ENCODE results near the gene MRPL20. TPM values are rescaled to one million over a fixed set of nuclear protein-coding genes. Genes with fewer than 3 reads are reported as not detected.
"Not testable (repeated sequence)": the region's sequence is repeated elsewhere in the genome, so short reads cannot be mapped to it uniquely, and the experiment has no call there.

Gene MRPL20
- total and polyA plus RNA-seq, 2 donors (not counting 3 experiments of a cell fraction or from before 2014, with no cell fraction given), result 134 to 152 TPM

DNA sequence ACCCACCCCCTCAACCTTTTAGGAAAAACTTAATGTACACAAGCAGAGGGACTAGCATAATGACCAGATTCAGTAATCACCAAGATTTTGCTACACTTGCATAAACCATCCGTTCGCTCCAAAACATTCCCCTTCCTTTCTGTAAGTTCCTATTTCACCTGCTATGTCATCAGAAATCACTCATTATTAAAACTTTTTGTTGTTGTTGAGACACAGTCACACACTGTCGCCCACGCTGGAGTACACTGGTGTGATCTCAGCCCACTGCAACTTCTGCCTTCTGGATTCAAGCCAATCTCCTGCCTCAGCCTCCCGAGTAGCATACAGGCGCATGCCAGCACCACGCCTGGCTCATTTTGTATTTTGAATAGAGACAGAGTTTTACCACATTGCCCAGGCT lies 3.4 kb downstream of the MRPL20 start:
- ChIA-PET POLR2A (no interaction called here), CTCF (interaction anchor here (2.0 kb wide), 1 partner anchor 36 kb away, joined by 23 read pairs; no protein-coding TSS in a partner anchor)
- no peak for TF ChIP-seq POLR2AphosphoS5 (IDR thresholded peaks at IDR 0.05; ENCODE audit: insufficient read depth, low read depth, low read length)
- TF ChIP-seq EZH2 (IDR thresholded peaks at IDR 0.05; ENCODE audit: borderline replicate concordance, low read depth, low read length, severe bottlenecking), result no peak
- no peak for TF ChIP-seq POLR2A (IDR thresholded peaks at IDR 0.05; ENCODE audit: low read depth, low read length)
- no peak for TF ChIP-seq JUN (IDR thresholded peaks at IDR 0.05; ENCODE audit: borderline replicate concordance, insufficient read depth, insufficient read length, low read depth)
- TF ChIP-seq, protein P1, sequence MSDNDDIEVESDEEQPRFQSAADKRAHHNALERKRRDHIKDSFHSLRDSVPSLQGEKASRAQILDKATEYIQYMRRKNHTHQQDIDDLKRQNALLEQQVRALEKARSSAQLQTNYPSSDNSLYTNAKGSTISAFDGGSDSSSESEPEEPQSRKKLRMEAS (IDR thresholded peaks at IDR 0.05; ENCODE audit: insufficient read depth, insufficient read length), result no peak
- TF ChIP-seq, protein P2, sequence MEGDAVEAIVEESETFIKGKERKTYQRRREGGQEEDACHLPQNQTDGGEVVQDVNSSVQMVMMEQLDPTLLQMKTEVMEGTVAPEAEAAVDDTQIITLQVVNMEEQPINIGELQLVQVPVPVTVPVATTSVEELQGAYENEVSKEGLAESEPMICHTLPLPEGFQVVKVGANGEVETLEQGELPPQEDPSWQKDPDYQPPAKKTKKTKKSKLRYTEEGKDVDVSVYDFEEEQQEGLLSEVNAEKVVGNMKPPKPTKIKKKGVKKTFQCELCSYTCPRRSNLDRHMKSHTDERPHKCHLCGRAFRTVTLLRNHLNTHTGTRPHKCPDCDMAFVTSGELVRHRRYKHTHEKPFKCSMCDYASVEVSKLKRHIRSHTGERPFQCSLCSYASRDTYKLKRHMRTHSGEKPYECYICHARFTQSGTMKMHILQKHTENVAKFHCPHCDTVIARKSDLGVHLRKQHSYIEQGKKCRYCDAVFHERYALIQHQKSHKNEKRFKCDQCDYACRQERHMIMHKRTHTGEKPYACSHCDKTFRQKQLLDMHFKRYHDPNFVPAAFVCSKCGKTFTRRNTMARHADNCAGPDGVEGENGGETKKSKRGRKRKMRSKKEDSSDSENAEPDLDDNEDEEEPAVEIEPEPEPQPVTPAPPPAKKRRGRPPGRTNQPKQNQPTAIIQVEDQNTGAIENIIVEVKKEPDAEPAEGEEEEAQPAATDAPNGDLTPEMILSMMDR (IDR thresholded peaks at IDR 0.05; ENCODE audit: extremely low read depth in 1 of 2, insufficient read depth in 1 of 2, low read depth in 1 of 2, low read length in 2 of 2), result no peak
- TF ChIP-seq MYC (IDR thresholded peaks at IDR 0.05; ENCODE audit: low read depth, low read length), result no peak
- TF ChIP-seq GATA2 (IDR thresholded peaks at IDR 0.05; ENCODE audit: insufficient read depth, insufficient read length, low read depth, low read length), result no peak
- TF ChIP-seq FOS (IDR thresholded peaks at IDR 0.05; ENCODE audit: borderline replicate concordance, insufficient read depth, low read length), result no peak
- Histone ChIP-seq H3K79me2 (ENCODE audit: control insufficient read depth, insufficient read depth, low read length) (peaks cover 61% of the 10 kb centered on the region), H3K9me3 (replicated peaks; ENCODE audit: control insufficient read depth, insufficient read depth, low read length) (no peaks in the 10 kb centered on the region), H3K27me3 (ENCODE audit: control insufficient read depth in 2 of 2, insufficient read depth in 2 of 2, low read length in 2 of 2) (no peaks in the 10 kb centered on the region), H3K4me1 (ENCODE audit: control insufficient read depth, extremely low read depth, insufficient read depth, low read length) (peaks cover 20% of the 10 kb centered on the region), H3K4me3 (replicated peaks in 1 of 3; ENCODE audit: insufficient read depth in 1 of 3, low read depth in 1 of 3, low read length in 3 of 3) (no peak overlapping the region), H2AFZ (ENCODE audit: low read depth, low read length) (no peak overlapping the region), H3K4me2 (ENCODE audit: insufficient read depth, low read length) (no peak overlapping the region), H3K9ac (replicated peaks; ENCODE audit: extremely low read depth, insufficient read depth, low read length) (no peak overlapping the region), H3K9me1 (replicated peaks; ENCODE audit: control insufficient read depth, extremely low read depth, insufficient read depth, low read length) (no peaks in the 10 kb centered on the region), H4K20me1 (replicated peaks; ENCODE audit: control insufficient read depth, extremely low read depth, insufficient read depth, low read length) (no peaks in the 10 kb centered on the region), H3K27ac (ENCODE audit: insufficient read depth, low read depth, low read length) (no peak overlapping the region), H3K36me3 (ENCODE audit: control insufficient read depth in 2 of 2, extremely low read depth in 1 of 2, insufficient read depth in 2 of 2, low read length in 2 of 2) (peaks cover 9 to 25% of the 10 kb centered on the region in 2 experiments)
- no TSS peak for BruUV-seq (replicated peaks)
- FAIRE-seq (no peak), DNase-seq (ENCODE audit: low read depth, low spot score) (no peak)
- dilution Hi-C loops (cut with MboI; ENCODE audit: extremely low pct_ligation_motif_present, low sequenced_read_pairs) (no loop called here), intact Hi-C loops (cut with micrococcal nuclease) (no loop called here)

DNA sequence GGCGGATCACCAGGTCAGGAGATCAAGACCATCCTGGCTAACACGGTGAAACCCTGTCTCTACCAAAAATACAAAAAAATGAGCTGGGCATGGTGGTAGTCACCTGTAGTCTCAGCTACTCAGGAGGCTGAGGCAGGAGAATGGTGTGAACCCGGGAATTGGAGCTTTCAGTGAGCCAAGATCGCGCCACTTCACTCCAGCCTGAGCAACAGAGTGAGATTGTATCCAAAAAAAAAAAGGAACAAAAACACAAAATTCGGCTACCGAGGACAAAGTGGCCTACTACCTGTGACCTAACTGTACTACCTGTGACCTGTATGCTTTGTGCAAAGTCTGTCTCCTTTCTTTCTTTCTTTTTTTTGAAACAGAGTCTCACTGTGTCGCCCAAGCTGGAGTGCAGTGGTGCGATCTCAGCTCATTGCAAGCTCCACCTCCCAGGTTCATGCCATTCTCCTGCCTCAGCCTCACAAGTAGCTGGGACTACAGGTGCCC lies 4.1 kb downstream of the MRPL20 start:
- H3K79me2 ChIP-seq (ENCODE audit: control insufficient read depth, insufficient read depth, low read length), result peaks cover 62% of the 10 kb centered on the region
- intact Hi-C loops (cut with micrococcal nuclease); H3K27me3 ChIP-seq (ENCODE audit: control insufficient read depth in 2 of 2, insufficient read depth in 2 of 2, low read length in 2 of 2); dilution Hi-C loops (cut with MboI; ENCODE audit: extremely low pct_ligation_motif_present, low sequenced_read_pairs); H3K4me2 ChIP-seq (ENCODE audit: insufficient read depth, low read length); H2AFZ ChIP-seq (ENCODE audit: low read depth, low read length); H3K4me3 ChIP-seq (replicated peaks in 1 of 3; ENCODE audit: insufficient read depth in 1 of 3, low read depth in 1 of 3, low read length in 3 of 3); BruUV-seq (replicated peaks); DNase-seq (ENCODE audit: low read depth, low spot score); H3K9me1 ChIP-seq (replicated peaks; ENCODE audit: control insufficient read depth, extremely low read depth, insufficient read depth, low read length); H3K9me3 ChIP-seq (replicated peaks; ENCODE audit: control insufficient read depth, insufficient read depth, low read length); FAIRE-seq; H4K20me1 ChIP-seq (replicated peaks; ENCODE audit: control insufficient read depth, extremely low read depth, insufficient read depth, low read length); H3K27ac ChIP-seq (ENCODE audit: insufficient read depth, low read depth, low read length); H3K9ac ChIP-seq (replicated peaks; ENCODE audit: extremely low read depth, insufficient read depth, low read length): not testable (repeated sequence)
- peaks cover 9 to 25% of the 10 kb centered on the region in 2 experiments for H3K36me3 ChIP-seq (ENCODE audit: control insufficient read depth in 2 of 2, extremely low read depth in 1 of 2, insufficient read depth in 2 of 2, low read length in 2 of 2)
- peaks cover 18% of the 10 kb centered on the region for H3K4me1 ChIP-seq (ENCODE audit: control insufficient read depth, extremely low read depth, insufficient read depth, low read length)
- CTCF ChIA-PET, result interaction anchor here (0.9 to 2.0 kb wide), 9 partner anchors 12 to 102 kb away, joined by 3 to 23 read pairs (median 5); partner anchors contain the start of genes AURKAIP1 and VWA1
- POLR2A ChIA-PET, result interaction anchor here (0.6 kb wide), 1 partner anchor 97 kb away, joined by 5 read pairs; no protein-coding TSS in a partner anchor
